A673 (cell line): ENCODE data around the gene LBHD2.

Experiments used
- CTCF ChIP-seq: fragments of 300-800, 200-600 bp; sonication (generic); conservative IDR thresholded peaks from 2 replicates; pipeline ENCODE4 v1.5.1; 2017; ENCODE audit warnings: low read depth, mild to moderate bottlenecking, antibody characterized with exemption, low read length, moderate library complexity, mixed read lengths
- EZH2 ChIP-seq: fragments of 200-600 bp; sonication (generic); IDR thresholded peaks from 2 replicates; pipeline ENCODE4 v1.6.1; 2017; ENCODE audit warnings: borderline replicate concordance, low read depth, mild to moderate bottlenecking, mixed read lengths, antibody characterized with exemption, low read length; ENCODE audit not compliant: poor library complexity, severe bottlenecking

GRCh38 chr14:103107941-103108748, 24.1 kb downstream of the LBHD2 start:
- TF ChIP-seq CTCF = no peak
- TF ChIP-seq EZH2 = no peak
